GM13976 (cell line): ENCODE results near the gene SVOPL.

Experiments
- DNase-seq: peaks from one replicate; pipeline ENCODE4 v3.0.0; 2012; ENCODE audit warnings: low spot score
- in situ Hi-C: fragments of 300-500 bp; cut with MboI; formaldehyde crosslinking; loops from one replicate; pipeline ENCODE4 v1.12.0; 2022; ENCODE audit warnings: low sequenced_read_pairs, mixed read lengths, inconsistent platforms; ENCODE audit not compliant: unreplicated experiment
- TF ChIP-seq, protein P1 (sequence below): IDR thresholded peaks from 2 replicates; pipeline ENCODE4 v1.5.1; 2012; ENCODE audit warnings: borderline replicate concordance, mild to moderate bottlenecking; ENCODE audit not compliant: insufficient read depth; ENCODE audit errors: extremely low read depth, missing control alignments, control extremely low read depth

Gene SVOPL

DNA sequence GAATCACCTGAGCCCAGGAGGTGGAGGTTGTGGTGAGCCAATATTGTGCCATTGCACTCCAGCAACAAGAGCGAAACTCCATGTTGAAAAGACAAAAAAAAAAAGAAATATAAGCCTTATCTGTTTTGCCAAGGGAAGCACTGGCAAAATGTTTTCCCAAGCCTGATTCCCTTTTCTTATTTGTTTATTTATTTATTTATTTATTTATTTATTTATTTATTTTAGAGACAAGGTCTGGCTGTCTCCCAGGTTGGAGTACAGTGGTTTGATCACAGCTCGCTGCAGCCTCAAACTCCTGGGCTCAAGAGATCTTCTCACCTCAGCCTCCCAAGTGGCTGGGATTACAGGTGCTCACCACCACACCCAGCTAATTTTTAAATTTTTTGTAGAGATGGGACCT is 44.2 kb downstream of the SVOPL start:
- in situ Hi-C loops = no loop called here
- TF ChIP-seq, protein P1, sequence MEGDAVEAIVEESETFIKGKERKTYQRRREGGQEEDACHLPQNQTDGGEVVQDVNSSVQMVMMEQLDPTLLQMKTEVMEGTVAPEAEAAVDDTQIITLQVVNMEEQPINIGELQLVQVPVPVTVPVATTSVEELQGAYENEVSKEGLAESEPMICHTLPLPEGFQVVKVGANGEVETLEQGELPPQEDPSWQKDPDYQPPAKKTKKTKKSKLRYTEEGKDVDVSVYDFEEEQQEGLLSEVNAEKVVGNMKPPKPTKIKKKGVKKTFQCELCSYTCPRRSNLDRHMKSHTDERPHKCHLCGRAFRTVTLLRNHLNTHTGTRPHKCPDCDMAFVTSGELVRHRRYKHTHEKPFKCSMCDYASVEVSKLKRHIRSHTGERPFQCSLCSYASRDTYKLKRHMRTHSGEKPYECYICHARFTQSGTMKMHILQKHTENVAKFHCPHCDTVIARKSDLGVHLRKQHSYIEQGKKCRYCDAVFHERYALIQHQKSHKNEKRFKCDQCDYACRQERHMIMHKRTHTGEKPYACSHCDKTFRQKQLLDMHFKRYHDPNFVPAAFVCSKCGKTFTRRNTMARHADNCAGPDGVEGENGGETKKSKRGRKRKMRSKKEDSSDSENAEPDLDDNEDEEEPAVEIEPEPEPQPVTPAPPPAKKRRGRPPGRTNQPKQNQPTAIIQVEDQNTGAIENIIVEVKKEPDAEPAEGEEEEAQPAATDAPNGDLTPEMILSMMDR = no peak
- no peak for DNase-seq

DNA sequence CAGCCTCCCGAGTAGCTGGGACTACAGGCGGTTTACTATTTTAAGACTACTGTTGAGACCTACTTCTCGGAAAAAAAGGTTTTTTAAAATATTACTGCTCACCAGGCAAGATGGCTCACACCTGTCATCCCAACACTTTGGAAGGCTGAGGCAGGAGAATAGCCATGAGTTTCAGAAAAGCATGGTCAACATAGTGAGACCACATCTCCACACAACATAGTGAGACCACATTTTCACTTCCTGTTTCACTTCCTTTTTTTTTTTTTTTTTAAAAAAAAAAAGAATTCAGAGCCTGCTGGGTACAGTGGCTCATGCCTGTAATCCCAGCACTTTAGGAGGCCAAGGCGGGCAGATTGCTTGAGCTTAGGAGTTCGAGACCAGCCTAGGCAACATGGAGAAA is 46.5 kb downstream of the SVOPL start:
- no peak for DNase-seq
- TF ChIP-seq, protein P1 = no peak
- in situ Hi-C loops = no loop called here

DNA sequence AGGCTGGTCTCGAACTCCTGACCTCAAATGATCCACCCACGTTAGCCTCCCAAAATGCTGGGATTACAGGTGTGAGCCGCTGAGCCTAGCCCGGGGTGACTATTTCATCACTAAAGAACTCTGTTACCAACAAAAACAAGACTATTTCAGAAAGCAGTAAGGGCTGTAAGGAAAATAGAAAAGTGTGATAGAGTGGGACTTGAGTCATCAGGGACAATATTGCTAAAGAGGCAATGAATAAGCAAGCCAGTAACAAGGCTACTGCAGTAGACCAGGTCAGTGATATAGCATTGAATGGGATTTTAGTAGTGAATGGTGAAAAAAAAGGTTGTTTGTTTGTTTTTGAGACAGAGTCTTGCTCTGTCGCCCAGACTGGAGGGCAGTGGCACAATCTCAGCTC is 51.7 kb downstream of the SVOPL start:
- TF ChIP-seq, protein P1 = no peak
- DNase-seq = no peak
- in situ Hi-C loops = no loop called here

DNA sequence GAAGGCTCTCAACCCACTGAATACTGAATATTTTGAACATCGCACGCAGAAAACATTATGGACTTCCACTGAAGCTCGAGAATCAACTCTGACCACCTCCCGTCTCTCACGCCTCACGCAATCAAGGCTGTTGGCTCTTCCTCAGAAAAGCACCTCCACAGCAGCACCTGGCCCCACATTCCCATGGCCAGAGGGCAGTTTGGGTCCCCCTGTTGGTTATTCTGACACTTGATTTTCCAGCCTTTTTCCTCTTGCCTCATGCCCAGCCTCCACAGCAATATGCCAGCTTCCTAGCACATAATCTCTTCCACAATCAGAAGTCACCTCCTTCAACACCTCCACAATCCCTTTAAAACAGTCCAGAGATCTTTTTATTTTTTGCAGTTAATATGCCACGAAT is 55.9 kb downstream of the SVOPL start:
- DNase-seq = no peak
- in situ Hi-C loops = no loop called here
- TF ChIP-seq, protein P1 = no peak

DNA sequence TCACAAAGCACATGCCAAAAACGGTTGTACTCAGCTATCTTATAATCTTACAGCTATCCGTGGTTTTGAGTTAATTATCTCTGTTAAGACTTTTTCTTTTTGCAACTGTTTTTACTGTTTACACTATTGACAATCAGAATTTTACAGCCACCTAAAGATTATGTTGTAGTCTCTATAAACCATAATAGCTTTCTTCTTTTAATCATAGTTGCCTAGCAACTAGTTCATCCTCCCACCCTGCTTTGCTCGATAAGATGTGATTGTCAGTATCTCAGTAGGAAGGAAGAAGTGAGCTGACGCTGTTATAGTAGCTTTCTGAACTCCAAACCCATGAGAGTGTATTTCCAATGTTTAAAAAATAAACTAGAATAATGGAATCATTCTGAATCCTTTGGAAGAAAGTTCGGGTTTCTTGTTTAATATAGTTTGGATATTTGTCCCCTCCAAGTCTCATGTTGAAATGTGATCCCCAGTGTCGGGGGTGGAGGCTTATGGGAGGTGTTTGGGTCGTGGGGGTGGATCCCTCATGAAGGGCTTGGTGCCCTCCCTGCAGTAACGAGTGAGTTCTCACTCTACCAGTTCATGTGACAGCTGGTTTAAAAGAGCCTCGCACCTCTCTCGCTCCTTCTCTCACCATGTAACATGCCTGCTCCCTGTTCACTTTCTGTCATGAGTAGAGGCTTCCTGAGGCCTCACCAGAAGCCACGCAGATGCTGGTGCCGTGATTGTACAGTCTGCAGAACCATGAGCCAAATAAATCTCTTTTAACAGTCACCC is 68.1 kb downstream of the SVOPL start:
- DNase-seq = no peak
- TF ChIP-seq, protein P1 = no peak
- in situ Hi-C loops = no loop called here

DNA sequence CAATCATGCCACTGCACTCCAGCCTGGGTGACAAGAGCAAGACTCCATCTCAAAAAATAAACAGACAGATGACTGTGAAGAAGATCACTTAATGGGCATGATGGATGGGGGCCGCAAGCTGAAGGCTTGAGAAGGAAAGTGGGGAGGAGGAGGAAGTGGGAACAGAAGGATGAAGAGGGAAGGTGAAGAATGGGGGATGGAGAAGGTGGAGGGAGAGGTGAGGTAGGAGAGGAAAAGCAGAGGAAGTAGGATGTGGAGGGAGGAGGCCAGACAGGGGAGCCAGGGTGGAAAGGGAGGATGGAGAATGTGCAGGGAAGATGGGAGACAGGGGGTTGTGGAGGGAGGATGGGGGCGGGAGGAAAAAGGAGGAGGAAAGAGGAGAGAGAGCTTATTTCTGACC is 68.8 kb downstream of the SVOPL start:
- DNase-seq = no peak
- TF ChIP-seq, protein P1 = no peak
- in situ Hi-C loops = no loop called here
